Urinary bladder (tissue), 4 donors: ENCODE measurements around the gene OR51B4. TPM values are rescaled to one million over a fixed set of nuclear protein-coding genes. Genes with fewer than 3 reads are reported as not detected.
"Not testable (repeated sequence)": the region's sequence is repeated elsewhere in the genome, so short reads cannot be mapped to it uniquely, and the experiment has no call there.

Experiments
- DNase-seq: peaks from one replicate; pipeline ENCODE4 v3.0.0-alpha.2; 2015; ENCODE audit errors: extremely low spot score
- H3K27ac ChIP-seq: one replicate; pipeline ENCODE4 v1.5.1; 2013; ENCODE audit warnings: low read depth, mild to moderate bottlenecking, moderate library complexity
- H3K36me3 ChIP-seq: one replicate; pipeline ENCODE4 v1.6.1; 2013; ENCODE audit warnings: mild to moderate bottlenecking, moderate library complexity; ENCODE audit not compliant: insufficient read depth
- H3K4me1 ChIP-seq: one replicate; pipeline ENCODE4 v1.6.1; 2013; ENCODE audit warnings: mild to moderate bottlenecking, moderate library complexity; ENCODE audit not compliant: insufficient read depth
- H3K4me3 ChIP-seq: one replicate; pipeline ENCODE4 v1.5.1; 2013; ENCODE audit warnings: low read depth, low read length
- WGBS: extraction: QIAGEN DNeasy Blood & Tissue Kit; methylation state at CpG from one replicate; pipeline ENCODE4 v1.1.7; 2013; 5-methylcytosine and 5-hydroxymethylcytosine counted together
- polyA plus RNA-seq: library from polyadenylated mRNA; stranded (reverse); fragments of 200-250 nt; gene quantifications from one replicate; pipeline ENCODE4 v1.2.3, GENCODE V29; 2013
- total RNA-seq: library from RNA; depleted of rRNA; stranded (reverse); fragments of >200 nt; gene quantifications from one replicate; pipeline ENCODE4 v1.2.3, GENCODE V29; 2014
- donor health status: healthy with polysubstance abuse.
- donor health status: healthy.

The OR51B4 gene
- total and polyA plus RNA-seq, 2 donors, result 2.0 TPM; not detected in 1

- no peaks in the 10 kb centered on the region for H3K4me1 ChIP-seq
- no peak for DNase-seq
- no peaks in the 10 kb centered on the region for H3K36me3 ChIP-seq
- H3K27ac ChIP-seq, result no peak overlapping the region
- 98% methylated on average over 1 of the region's 1 CpG for WGBS
- H3K4me3 ChIP-seq, result no peak overlapping the region
These were observed 8.7 kb upstream of the OR51B4 start for GRCh38 chr11:5310423-5310822.

DNA sequence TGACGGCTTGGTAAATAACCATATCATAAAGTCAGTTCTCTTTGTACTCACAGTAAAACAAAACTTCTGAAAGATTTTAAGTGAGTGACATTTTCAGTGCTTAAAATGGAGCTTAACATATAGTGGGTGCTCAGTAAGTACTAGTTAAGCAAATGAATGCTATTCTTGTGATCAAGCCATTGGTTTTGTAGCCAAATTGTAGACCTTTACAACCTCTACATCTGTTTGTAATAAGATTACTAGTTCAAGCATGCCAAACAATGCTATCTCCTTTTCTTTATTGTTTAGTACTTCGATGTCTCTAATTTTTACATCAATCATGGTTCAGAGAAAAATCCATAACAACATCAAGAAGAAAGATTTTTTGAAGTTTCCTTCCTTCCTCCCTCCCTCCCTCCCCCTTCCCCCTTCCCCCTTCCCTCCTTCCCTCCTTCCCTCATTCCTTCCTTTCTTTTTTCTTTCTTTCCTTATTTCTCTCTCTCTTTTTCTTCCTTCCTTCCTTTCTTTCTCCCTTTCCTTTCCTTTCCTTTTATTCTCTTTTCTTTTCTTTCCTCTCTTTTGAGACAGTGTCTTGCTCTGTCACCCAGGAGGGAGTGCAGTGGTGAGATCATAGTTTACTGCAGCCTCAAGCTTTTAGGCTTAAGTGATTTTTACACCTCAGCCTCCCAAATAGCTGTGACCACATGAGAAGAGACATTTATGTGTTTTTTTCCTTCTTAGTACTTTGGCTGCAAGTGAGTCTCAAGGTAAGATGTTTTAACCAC is 5.7 kb upstream of the OR51B4 start:
- Histone ChIP-seq H3K4me3 (no peak overlapping the region), H3K4me1 (no peaks in the 10 kb centered on the region), H3K27ac (no peak overlapping the region), H3K36me3 (no peaks in the 10 kb centered on the region)
- 72% methylated on average over 2 of the region's 2 CpGs for WGBS
- DNase-seq, result no peak

GRCh38 chr11:5304046-5304445 is 2.3 kb upstream of the OR51B4 start:
- 49% methylated on average over 1 of the region's 1 CpG for WGBS
- Histone ChIP-seq H3K4me3 (no peak overlapping the region), H3K4me1 (no peaks in the 10 kb centered on the region), H3K36me3 (no peaks in the 10 kb centered on the region), H3K27ac (no peak overlapping the region)
- no peak for DNase-seq

DNA sequence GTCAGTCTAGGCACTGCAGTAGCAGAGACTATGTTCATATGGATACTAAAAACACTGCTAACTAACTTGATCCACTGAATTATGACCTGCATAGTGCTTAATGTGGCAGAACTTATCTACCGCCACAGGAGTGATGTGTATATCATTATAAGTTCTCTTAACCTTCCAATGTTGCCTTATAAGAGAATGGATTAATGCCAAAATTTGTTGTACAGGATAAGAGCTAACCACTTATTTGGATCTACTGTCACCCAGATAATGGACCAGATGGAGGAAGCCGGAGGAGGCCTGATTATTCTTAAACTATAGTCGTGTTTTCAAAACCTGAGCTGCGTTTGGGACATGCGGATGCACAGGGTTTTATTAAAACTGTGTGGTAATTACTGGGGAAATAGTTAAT is 1.9 kb upstream of the OR51B4 start:
- 76% methylated on average over 5 of the region's 5 CpGs for WGBS
- Histone ChIP-seq H3K4me1 (no peaks in the 10 kb centered on the region), H3K27ac (no peak overlapping the region), H3K36me3 (no peaks in the 10 kb centered on the region), H3K4me3 (no peak overlapping the region)
- DNase-seq, result no peak

DNA sequence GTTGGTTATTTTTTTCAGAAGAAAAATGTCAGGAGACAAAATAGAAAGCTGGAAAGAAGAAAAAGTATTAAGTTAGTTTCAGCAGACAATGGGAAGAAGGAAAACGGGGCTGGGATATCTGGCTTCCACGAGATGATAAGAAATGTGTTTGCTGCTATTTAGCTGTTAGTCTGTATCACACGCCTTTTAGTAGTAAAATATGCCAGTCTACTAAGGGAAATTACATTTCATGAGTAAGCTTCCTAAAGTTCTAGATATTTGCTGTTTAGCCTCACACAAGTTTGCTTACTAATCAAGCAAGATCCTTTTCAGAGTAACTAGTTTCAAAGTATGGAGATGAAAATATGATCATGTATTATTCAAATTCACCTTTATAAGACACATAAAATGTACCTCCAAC is 1.5 kb downstream of the OR51B4 start:
- H3K4me1 ChIP-seq, result no peaks in the 10 kb centered on the region
- no peaks in the 10 kb centered on the region for H3K36me3 ChIP-seq
- H3K4me3 ChIP-seq, result no peak overlapping the region
- H3K27ac ChIP-seq, result no peak overlapping the region
- WGBS, result 34% methylated on average over 3 of the region's 3 CpGs
- no peak for DNase-seq

DNA sequence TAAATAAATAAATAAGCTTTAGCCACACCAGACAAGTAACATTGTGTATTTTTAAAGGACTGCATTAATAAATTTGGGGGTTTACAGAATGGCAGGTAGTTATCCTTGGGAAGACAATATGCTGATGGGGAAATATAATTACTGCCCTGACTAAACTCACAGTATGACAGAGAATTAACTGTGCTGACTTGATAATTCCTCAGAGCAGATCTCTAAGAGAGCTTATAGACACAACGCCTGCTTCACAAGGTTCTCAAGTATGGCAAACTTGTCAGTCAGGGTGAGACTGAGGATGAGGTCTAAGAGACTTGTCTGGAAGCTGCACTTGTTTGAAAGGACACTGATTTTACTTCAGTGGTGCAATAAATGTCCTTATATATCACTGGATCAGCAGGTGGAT is 3.3 kb downstream of the OR51B4 start:
- Histone ChIP-seq H3K4me3 (no peak overlapping the region), H3K4me1 (no peaks in the 10 kb centered on the region), H3K36me3 (no peaks in the 10 kb centered on the region), H3K27ac (no peak overlapping the region)
- WGBS, result 65% methylated on average over 1 of the region's 1 CpG
- DNase-seq, result no peak

- 50% methylated on average over 4 of the region's 4 CpGs for WGBS
- DNase-seq, result no peak
- Histone ChIP-seq H3K36me3 (no peaks in the 10 kb centered on the region), H3K27ac (no peak overlapping the region), H3K4me1 (no peaks in the 10 kb centered on the region), H3K4me3 (no peak overlapping the region)
These were observed 3.9 kb downstream of the OR51B4 start for GRCh38 chr11:5297721-5298323.

DNA sequence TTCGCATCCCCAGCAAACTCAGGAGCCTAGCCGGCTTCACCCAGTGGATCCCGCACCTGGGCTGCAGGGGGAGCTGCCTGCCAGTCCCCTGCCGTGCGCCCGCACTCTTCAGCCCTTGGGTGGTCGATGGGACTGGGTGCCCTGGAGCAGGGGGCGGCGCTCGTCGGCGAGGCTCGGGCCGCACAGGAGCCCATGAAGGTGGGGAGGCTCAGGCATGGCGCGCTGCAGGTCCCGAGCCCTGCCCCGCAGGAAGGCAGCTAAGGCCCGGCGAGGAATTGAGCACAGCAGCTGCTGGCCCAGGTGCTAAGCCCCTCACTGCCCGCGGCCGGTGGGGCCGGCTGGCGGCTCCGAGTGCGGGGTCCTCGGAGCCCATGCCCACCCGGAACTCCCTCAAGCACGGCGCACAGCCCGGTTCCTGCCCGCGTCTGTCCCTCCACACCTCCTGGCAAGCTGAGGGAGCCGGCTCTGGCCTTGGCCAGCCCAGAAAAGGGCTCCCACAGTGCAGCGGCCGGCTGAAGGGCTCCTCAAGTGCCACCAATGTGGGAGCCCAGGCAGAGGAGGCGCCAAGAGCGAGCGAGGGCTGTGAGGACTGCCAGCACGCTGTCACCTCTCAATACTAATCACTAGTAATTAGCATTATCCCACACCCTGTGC is 7.3 kb downstream of the OR51B4 start:
- not testable (repeated sequence) for H3K4me1 ChIP-seq, H3K36me3 ChIP-seq, DNase-seq, H3K27ac ChIP-seq, H3K4me3 ChIP-seq
- WGBS, result 95% methylated on average over 41 of the region's 41 CpGs

- 90% methylated on average over 8 of the region's 8 CpGs for WGBS
- no peak overlapping the region for H3K4me3 ChIP-seq
- no peaks in the 10 kb centered on the region for H3K36me3 ChIP-seq
- DNase-seq, result no peak
- no peak overlapping the region for H3K27ac ChIP-seq
- H3K4me1 ChIP-seq, result no peaks in the 10 kb centered on the region
These were observed 8.7 kb downstream of the OR51B4 start for GRCh38 chr11:5293028-5293427.

- WGBS, result 86% methylated on average over 1 of the region's 1 CpG
- no peak for DNase-seq
- Histone ChIP-seq H3K4me1 (no peaks in the 10 kb centered on the region), H3K4me3 (no peak overlapping the region), H3K36me3 (no peaks in the 10 kb centered on the region), H3K27ac (no peak overlapping the region)
These were observed 10.4 kb downstream of the OR51B4 start for GRCh38 chr11:5291207-5291838.

DNA sequence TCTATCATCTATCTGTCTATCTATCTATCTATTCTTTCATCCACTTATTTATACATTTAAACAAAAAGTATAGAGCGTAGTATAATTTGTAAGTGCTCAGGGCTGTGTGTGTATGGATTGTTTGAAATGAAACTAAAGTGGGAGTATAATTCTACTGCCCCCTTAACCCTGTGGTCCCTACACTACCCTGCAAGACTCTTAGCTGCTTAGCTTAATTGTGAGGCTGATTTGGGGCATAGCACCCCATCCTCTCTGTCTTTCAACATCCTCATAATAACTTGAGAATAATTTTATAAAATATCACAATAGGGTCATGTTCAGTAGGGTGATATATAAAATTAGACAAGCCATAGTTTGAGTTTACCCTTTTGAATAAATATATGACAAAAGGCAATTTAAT is 11.6 kb downstream of the OR51B4 start:
- WGBS, result 99% methylated on average over 1 of the region's 1 CpG
- no peak for DNase-seq
- no peak overlapping the region for H3K4me3 ChIP-seq
- H3K27ac ChIP-seq, result no peak overlapping the region
- no peaks in the 10 kb centered on the region for H3K36me3 ChIP-seq
- H3K4me1 ChIP-seq, result no peaks in the 10 kb centered on the region

DNA sequence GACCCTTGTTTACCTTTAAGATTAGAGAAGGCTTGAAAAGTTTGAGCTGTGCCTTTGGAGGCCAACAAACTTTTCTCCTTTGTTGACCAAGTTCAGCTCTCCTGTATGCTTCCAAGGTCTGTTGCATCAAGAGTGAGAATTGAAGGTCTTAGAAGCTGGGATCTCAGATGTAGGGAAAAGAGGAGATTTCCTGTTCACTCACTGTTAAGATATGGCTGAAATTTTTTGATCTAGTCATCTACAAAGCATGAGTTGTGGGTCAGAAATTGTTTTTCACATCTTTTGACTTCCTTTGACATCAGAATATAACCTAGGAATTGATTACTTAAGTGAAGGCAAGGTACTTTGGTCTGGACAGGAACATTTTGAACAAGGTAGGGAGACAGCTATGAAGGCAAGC is 12.1 kb downstream of the OR51B4 start:
- H3K4me3 ChIP-seq, result no peak overlapping the region
- no peaks in the 10 kb centered on the region for H3K36me3 ChIP-seq
- no peak overlapping the region for H3K27ac ChIP-seq
- no peak for DNase-seq
- no peaks in the 10 kb centered on the region for H3K4me1 ChIP-seq

GRCh38 chr11:5288906-5289550 is 12.7 kb downstream of the OR51B4 start:
- WGBS, result 86% methylated on average over 6 of the region's 6 CpGs
- Histone ChIP-seq H3K27ac (no peak overlapping the region), H3K4me3 (no peak overlapping the region)

More at GRCh38 chr11:5288906-5289550, 12.7 kb downstream of the OR51B4 start:
- DNase-seq, result no peak
- Histone ChIP-seq H3K36me3 (no peaks in the 10 kb centered on the region), H3K4me1 (no peaks in the 10 kb centered on the region)
